ENCODE results near the gene EVC. TPM values are rescaled to one million over a fixed set of nuclear protein-coding genes. Genes with fewer than 3 reads are reported as not detected.

Gene EVC
- total RNA-seq, 4 donors from 2014 or later, result 12.4 to 29.3 (median 17.6) TPM

DNA sequence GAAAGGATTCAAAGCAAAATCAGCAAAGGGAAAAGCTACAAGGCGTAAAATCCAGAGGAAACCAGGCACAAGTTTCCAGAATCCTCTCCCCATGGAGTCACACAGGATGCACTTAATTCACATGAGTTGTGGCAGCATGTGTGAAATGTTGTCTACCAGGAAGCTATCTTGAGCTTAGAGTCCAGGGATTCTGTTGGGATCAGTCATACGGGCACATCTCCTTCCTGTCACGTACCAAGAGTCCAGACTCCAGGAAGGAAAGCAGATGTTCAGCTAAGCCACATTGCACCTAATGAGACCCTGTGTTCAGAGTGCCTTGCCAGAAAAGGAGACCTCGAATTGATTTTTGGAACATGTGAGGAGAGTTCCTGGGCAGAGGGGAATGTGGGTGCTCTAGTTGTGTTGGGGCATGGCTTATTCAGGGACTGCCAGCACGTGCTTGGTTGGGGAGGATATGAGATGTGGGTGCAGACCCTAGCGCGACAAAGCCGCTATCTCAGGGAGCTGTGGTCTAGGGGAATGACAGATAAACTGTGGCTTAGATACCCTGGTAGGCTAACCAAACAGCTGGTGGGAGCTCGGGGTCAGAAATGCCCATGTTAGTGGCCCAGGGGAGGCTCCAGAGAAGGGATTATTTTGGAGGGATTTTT, 70.0 kb downstream of the EVC start:
- TF ChIP-seq, protein P1, sequence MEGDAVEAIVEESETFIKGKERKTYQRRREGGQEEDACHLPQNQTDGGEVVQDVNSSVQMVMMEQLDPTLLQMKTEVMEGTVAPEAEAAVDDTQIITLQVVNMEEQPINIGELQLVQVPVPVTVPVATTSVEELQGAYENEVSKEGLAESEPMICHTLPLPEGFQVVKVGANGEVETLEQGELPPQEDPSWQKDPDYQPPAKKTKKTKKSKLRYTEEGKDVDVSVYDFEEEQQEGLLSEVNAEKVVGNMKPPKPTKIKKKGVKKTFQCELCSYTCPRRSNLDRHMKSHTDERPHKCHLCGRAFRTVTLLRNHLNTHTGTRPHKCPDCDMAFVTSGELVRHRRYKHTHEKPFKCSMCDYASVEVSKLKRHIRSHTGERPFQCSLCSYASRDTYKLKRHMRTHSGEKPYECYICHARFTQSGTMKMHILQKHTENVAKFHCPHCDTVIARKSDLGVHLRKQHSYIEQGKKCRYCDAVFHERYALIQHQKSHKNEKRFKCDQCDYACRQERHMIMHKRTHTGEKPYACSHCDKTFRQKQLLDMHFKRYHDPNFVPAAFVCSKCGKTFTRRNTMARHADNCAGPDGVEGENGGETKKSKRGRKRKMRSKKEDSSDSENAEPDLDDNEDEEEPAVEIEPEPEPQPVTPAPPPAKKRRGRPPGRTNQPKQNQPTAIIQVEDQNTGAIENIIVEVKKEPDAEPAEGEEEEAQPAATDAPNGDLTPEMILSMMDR (IDR thresholded peaks at IDR 0.05), result no peak
- DNase-seq (ENCODE audit: low spot score) (no peak), ATAC-seq (ENCODE audit: low FRiP score) (no peak)

DNA sequence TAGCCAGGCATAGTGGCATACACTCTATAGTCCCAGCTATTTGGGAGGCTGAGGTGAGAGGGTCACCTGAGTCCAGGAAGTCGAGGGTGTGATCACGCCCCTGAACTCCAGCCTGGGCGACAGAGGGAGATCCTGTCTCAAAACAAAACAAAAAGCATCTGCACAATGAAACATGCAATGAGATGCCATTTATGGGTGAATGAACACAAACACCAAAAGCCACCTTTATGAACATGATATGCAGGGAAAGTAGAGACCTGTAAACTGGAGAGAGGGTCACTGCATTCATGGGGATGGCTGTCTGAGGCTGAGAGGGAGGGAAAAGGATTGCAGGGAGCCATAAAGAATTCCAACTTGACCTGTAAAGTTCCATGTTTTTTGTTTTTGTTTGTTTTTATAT, 70.7 kb downstream of the EVC start:
- ATAC-seq (ENCODE audit: low FRiP score) (no peak), DNase-seq (ENCODE audit: low spot score) (no peak)
- TF ChIP-seq, protein P1 (IDR thresholded peaks at IDR 0.05), result no peak

- TF ChIP-seq, protein P1 (IDR thresholded peaks at IDR 0.05), result no peak
- DNase-seq (ENCODE audit: low spot score) (no peak), ATAC-seq (ENCODE audit: low FRiP score) (no peak)
Measured at GRCh38 chr4:5782829-5783476, 72.0 kb downstream of the EVC start.

DNA sequence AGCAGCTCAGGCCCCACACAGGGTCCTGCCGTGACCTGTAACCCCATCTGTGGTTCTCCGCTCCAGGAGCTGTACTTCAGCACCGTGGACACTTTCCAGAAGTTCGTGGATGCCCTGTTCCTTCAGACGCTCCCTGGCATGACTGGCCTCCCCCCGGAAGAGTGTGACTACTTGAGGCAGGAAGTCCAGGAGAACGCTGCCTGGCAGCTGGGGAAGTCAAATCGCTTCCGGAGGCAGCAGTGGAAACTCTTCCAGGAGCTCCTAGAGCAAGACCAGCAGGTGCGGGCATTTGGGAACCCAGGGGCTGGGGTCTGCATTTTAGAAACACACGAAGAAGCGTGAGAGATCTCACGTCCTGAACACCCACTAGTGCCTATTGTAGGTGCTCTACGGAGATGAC, 72.5 kb downstream of the EVC start:
- no peak for DNase-seq (ENCODE audit: low spot score)
- no peak for ATAC-seq (ENCODE audit: low FRiP score)
- TF ChIP-seq, protein P1 (IDR thresholded peaks at IDR 0.05), result no peak

DNA sequence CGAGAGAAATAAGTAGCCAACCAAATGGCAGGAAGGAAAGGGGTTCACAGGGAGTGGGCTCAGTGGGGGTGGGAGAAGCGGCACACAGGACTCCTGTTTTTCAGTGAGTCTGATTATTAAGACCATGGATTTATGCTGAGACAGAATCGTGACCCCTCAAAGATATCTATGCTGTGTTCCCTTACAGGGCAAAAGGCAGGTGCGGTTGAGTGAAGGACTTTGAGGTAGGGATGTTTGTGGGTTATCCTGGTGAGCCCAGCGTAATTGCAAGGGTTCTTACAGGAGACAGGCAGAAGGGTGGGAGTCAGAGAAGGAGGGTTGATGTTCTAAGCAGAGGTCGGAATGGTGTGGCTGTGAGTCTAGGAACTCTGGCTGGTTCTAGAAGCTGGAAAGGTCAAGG, 73.0 kb downstream of the EVC start:
- ATAC-seq (ENCODE audit: low FRiP score), result no peak
- TF ChIP-seq, protein P1 (IDR thresholded peaks at IDR 0.05), result no peak
- no peak for DNase-seq (ENCODE audit: low spot score)

GRCh38 chr4:5784960-5785611, 74.1 kb downstream of the EVC start:
- TF ChIP-seq, protein P1 (IDR thresholded peaks at IDR 0.05), result no peak
- ATAC-seq (ENCODE audit: low FRiP score) (no peak), DNase-seq (ENCODE audit: low spot score) (no peak)

All from omental fat pad (tissue), 4 donors.